Colon (tissue), 2 donors: Measurements from ENCODE around the gene IFNAR1.
"Not testable (repeated sequence)": the region's sequence is repeated elsewhere in the genome, so short reads cannot be mapped to it uniquely, and the experiment has no call there.

Experiments
- FAIRE-seq: peaks from 2 replicates; lab custom pipeline; 2012; peaks lifted over from hg19 to GRCh38; lab: Jason Lieb, UNC
- donor health status: control.
- donor health status: control.

The IFNAR1 gene

DNA sequence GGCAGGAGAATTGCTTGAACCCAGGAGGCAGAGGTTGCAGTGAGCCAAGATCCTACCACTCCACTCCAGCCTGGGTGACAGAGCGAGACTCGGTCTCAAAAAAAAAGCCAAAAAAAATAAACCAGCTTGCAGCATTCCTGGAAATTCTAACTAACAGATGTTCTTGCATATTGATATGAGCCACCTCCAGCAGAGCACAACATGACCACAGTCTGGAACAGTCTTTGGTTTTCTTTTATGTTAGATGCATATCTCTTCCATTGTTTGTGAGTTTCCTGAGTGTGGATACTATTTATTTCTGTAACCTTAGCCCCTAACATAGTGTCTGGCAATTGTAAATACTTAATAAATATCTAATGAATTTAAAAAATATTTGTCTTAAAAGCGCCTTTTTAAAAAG lies 23.9 kb downstream of the IFNAR1 start:
- no peak for FAIRE-seq

DNA sequence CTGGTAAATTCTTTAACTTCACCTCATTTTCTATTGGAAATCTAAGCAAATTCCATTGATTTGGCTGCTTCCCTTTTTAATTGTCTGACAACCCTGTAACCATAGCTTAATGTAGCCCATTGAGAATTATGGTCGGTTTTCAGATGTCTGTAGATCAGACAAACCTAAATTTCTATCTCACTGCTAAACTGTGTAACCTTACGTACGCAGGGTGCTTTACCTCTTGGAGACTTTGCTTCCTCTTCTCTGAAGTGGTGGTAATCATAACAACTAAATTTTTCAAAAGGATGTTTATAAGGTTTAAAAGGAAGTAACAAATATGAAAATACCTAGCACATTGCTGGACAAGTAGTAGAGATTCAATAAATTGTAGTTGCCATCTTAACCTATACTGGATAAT lies 25.9 kb downstream of the IFNAR1 start:
- FAIRE-seq, result no peak

DNA sequence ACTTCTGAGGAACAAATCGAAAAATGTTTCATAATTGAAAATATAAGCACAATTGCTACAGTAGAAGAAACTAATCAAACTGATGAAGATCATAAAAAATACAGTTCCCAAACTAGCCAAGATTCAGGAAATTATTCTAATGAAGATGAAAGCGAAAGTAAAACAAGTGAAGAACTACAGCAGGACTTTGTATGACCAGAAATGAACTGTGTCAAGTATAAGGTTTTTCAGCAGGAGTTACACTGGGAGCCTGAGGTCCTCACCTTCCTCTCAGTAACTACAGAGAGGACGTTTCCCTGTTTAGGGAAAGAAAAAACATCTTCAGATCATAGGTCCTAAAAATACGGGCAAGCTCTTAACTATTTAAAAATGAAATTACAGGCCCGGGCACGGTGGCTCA lies 30.6 kb downstream of the IFNAR1 start:
- FAIRE-seq, result no peak

DNA sequence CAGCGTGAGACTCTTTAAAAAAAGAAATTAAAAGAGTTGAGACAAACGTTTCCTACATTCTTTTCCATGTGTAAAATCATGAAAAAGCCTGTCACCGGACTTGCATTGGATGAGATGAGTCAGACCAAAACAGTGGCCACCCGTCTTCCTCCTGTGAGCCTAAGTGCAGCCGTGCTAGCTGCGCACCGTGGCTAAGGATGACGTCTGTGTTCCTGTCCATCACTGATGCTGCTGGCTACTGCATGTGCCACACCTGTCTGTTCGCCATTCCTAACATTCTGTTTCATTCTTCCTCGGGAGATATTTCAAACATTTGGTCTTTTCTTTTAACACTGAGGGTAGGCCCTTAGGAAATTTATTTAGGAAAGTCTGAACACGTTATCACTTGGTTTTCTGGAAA lies 31.2 kb downstream of the IFNAR1 start:
- FAIRE-seq, result no peak

DNA sequence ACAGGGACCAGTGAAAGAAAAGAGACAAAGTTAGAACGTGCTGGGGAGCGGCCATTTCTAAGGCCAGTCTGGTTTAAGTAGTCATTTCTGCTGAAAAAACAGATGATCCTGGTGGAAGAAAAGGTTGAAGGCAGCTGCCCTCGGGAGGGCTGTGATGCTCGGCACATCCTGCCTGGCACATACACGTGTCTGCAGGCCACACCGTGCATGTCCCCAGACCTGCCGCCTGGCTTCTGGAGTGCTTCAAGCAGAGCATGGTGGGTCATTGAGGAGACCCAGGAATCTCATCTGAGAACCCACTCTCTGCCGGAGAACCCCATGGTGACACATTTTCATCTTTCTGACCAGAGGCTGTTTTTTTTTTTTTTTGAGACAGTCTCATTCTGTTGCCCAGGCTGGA lies 32.4 kb downstream of the IFNAR1 start:
- no peak for FAIRE-seq

DNA sequence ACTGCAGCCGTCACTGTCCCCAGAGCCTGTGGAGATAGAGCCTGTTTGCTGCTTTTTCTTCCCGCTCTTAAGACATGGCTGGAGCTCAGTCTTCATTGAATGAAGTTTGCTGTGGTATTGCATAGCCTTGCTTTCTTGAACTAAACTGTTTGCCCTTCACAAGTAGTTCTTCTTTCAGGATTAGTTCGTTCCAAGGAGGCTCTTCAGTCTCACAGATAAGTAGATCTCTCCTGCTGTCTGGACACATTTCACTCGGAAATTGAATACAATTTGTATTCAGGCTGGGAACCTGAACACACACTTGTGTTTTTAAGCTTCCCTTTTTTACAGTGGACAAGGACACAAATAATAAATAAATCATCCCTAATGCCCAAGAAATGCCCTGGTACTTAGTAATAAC lies 34.7 kb downstream of the IFNAR1 start:
- no peak for FAIRE-seq

DNA sequence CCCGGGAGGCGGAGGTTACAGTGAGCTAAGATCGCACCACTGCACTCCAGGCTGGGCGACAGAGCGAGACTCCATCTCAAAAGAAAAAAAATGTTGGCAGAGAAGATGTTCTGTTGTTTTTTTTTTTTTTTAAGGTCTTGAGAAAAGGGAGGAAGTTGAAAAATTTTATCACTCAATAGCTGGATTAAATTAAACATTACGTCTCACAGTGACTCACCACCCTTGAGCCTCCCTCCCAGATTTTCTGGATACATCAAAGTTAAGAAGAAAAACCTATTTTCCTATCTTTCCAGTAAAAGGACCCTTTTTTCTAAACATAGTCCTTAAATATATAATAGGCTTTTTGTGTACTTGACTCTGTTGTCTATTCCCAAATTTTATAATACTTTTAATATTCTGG lies 35.5 kb downstream of the IFNAR1 start:
- FAIRE-seq, result no peak

DNA sequence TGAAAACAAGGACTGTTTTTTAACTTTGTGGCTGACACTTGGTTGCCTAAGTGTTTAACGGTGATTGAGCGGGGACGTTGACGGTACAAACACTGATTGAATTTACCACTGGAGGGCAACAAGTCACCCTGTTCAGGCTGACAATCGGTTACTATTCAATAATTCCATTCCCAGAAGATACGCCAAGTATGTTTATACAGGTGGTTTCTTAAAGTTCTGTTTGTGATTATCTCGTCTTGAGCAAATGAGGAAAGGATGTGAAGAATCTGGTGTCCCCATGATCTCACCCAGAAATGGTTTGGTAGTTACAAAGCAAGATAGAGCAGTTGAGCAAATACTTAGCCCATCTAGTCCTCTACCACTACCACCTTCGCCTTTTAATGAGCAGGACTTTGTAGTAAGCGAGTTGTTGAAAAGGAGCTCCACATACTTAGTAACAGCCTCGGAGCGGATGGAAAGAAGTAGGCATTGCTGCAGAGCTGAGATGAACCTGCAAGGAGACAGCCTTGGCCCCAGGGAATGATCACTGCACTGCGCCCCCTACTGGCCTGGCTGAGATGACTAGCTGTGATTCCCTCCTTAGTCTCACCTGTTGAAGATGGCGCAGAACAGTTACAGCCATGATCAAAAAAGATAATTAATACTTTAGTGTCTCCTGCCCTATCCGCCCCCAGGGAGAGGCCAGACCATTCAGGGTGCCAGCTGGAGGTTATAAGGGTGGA lies 36.3 kb downstream of the IFNAR1 start:
- FAIRE-seq, result no peak

DNA sequence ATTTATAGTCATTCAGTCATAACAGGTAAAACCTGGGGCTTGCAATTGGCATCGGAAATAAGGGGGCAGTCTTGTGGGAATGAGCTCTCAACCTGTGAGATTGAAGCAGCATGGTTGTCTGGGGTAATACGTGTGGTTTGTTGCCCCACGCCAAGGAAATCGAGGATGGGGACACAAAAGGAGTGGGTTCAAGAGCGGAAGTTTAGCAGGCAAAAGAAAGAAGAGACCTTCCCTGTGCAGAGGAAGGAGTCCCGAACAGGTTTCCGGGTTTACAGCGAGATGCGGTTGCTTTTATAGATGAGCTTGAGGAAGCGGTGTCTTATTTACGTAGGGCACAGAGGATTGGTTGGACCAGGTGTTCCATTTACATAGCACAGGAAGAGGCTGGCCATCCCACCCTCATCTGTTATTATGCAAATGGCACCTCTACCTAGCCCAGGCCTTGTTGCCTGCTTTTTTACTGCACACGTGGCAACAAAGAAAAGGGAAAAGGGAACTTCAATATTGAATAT lies 37.3 kb downstream of the IFNAR1 start:
- no peak for FAIRE-seq

DNA sequence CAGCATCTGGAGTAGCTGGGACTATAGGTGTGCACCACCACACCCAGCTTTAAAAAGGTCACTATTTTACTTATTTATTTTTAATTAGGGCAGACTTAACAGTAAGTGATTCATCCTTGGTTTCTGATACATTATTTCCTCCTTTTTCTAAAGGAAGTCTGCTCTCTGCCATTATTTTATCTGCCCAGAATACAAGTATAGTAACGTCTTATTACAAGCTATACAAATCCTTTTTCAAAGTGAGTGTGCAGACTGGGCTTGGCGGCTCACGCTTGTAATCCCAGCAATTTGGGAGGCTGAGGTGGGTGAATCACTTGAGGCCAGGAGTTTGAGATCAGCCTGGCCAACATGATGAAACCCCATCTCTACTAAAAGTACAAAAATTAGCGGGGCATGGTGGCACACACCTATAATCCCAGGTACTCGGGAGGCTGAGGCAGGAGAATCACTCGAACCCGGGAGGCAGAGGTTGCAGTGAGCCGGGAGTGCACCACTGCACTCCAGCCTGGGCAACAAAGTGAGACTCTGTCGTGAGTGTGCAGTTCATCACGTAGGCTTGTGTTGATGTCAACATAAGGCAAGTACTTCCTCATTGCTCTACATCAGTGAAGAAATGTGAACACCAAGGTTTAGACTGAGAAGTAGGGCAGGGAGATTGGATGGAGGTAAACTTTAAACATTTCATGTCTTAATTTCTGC lies 39.3 kb downstream of the IFNAR1 start:
- not testable (repeated sequence) for FAIRE-seq

DNA sequence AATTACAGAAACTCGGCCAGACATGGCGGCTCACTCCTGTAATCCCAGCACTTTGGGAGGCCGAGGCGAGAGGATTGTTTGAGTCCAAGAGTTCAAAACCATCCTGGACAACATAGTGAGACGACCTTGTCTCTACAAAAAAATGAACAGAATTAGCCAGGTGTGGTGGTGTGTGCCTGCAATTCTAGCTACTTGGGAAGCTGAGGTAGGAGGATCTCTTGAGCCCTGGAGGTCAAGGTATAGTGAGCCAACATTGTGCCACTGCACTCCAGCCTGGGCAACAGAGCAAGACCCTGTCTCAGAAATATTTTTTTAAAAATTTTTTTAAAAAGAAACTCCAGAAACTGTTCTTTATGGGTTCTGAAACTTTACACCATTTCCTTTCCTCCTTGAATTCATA lies 40.1 kb downstream of the IFNAR1 start:
- FAIRE-seq, result no peak

DNA sequence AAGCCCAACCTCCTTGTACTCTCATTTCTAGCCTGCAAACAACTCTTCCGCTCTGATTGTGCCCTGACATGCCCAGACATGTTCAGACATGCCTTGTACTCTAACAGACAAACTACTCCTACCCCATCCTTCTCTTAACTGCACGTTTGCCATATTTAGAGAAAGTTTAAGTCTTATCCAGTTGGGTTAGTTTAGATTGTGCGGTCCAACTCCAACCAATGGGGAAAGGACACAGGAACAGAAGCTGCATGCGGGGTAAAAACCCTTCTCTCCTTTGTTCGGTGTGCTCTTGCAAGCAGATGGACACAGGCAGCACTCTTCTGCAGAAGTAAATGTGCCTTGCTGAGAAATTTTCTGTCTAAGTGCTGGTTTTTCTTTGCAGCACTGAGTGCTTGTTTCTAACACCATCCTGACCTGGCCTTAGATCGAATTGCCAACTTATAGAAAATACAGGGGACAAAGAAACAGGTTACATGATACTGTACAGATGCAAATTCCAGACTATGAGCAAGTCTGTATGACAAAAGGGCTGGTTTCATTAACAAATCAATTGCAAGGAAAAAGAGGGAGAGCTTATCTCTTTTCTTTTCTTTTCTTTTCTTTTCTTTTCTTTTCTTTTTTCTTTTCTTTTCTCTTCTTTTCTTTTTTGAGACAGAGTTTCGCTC lies 42.7 kb downstream of the IFNAR1 start:
- FAIRE-seq, result no peak

DNA sequence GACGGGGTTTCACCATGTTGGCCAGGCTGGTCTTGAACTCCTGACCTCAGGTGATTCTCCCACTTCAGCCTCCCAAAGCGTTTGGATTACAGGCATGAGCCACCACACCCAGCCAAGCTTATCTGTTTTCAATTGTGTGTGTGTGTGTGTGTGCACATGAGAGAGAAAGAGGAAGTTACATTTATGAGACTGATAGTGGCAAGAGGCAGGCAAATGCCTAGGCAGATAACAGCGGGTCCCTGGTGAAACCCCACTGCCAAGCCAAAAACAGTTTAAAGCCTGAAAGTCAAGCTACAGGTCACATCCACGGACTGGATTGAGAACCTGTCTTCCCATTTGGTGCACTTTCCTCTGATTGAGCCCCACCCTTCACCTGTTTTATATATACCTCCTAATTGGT lies 43.4 kb downstream of the IFNAR1 start:
- no peak for FAIRE-seq

DNA sequence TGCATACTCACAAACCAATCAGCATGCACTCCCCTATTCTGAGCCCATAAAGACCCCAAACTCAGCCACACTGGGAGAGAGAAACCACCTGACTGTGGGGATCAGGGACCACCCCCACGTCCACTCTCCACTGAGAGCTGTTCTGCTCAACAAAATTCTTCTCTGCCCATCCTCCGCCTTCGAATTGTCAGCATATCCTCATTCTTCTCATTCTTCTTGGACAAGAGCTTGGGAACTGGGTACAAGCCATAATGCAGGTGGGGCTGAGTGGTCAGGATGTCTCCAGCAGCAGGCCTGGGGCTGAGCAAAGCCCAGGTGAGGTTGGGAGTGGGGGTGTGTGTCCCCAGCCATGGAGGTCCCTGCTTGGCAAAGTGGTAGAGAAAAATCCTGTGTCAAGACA lies 43.8 kb downstream of the IFNAR1 start:
- no peak for FAIRE-seq

DNA sequence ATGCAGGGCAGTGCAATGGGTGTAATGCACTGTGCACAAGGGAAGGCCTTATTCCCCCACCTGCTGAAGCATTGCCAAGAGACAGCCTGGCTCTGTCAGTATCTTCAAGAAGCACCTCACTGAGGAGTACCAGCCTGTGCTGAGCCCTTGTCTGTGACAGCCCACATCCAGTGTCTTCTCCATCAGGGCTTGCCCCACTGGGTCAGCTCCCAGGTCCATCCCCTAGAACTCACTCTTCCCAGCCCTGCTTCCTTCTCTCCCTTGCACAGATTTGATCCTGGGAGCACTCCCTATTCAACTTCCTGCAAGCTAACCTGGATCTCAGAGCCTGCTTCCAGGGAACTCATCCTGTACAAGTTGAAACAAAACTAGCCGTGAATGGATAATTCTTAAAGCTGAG lies 44.8 kb downstream of the IFNAR1 start:
- no peak for FAIRE-seq

DNA sequence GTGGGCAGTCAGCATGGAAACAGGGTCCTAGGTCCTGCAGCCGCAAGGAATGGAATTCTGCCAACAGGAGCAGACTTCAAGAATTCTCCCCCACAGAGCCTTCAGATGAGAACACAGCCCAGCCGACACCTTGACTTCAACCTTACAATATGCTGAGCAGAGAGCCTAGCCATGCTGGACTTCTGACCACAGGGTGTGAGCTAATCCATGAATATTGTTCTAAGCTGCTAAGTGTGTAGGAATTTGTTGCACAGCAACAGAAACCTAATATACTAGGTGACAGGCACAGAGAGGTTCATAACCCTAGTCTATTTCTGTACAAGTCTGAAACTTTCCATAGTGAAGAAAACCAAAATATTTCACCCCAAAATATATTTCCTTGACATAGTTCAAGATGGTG lies 45.5 kb downstream of the IFNAR1 start:
- FAIRE-seq, result no peak

DNA sequence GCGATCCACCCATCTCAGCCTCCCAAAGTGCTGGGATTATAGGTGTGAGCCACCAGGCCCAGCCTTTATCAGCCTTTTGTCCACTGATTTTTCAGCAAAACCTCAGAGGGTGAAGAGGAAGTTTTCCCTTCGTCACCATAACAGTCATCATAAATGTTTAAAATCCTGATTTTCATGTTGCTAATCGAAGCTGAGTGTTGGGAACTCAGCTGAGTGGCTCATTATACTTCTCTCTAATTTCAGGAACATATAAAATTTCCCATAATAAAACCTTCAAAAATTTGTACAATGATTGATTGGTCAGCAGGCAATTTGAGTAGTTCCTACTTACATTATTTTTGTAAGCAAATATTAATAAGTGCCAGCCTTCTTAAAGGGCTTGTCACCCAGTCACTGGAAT lies 46.6 kb downstream of the IFNAR1 start:
- no peak for FAIRE-seq

DNA sequence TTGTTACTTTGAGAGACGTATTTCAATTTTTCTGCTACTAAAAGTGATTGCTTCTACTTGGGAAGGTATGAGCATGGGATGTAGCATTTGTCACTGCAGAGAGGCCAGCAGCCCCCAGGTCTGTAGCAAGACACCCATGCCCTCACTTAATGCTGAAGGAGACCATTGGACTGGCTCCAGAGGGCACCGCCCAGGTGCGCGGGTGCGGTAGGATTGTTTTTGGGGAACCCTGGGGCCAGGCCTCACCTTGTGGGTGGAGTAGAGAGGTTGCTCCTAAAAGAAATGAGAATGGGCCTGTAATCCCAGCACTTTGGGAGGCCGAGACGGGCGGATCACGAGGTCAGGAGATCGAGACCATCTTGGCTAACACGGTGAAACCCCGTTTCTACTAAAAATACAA lies 47.8 kb downstream of the IFNAR1 start:
- FAIRE-seq, result no peak

DNA sequence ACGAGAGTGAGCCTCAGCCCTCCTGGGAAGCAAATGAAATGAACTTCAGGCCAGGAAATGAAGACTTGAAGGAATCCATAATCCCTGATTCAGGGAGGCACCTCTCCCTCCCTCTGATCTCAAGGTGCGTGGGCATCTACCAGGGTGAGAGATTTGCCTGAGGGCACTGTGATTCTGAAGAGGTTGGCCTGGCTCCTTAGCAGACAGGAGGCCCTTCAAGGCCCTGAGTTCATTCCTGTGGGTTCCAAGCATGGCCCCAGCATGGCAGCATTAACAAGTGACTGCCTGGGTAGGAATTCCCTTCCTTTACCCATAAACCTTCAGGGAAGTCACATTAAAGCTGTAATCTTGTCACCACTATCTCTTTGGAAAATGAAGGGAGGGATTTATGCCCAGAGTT lies 48.7 kb downstream of the IFNAR1 start:
- FAIRE-seq, result no peak

DNA sequence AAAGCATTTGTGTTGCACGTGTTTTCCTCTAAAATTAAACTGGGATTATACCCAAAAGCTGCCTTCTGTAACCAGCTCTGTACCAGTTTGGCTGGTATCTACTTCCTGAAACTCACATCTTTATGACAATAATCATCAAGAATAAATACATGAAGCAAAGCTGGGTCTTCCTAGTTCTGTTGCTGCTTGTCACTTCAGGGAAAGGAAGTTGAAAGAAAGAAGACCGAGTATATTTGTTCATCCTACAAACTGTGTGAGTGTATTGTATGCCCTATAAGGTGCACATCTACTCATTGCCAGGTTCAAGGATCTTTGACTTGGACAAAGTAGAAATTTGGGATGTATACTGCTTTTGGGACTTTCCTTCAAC lies 49.3 kb downstream of the IFNAR1 start:
- no peak for FAIRE-seq

DNA sequence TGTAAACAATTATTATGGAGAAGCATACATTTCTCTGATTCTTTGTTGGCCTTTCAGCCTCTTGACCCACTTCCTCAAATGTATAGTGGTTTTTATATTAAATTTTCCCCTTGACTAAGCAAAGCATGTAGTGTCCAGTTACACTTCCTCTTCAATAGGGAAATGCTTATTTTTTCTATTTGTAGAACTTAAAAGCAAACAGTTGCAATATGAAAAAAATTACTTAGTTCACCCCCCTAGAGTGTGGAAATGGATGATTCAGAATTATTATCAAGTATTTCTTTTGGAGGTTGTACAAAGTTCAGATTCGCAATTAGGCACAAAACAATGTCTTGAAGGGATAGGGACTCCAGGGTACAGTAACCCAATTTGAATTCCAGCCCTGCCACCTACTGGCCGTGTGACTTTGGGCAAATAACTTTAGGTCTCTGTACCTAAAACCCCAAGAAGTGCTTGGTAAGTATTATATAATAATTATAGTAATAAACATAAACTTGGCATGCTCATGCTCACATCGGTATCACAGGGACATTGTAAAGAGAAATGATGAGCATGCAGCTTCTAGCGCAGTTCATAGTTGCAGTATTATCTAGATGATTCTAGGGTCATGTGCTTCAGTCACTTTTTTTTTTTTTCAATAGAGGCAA lies 49.8 kb downstream of the IFNAR1 start:
- FAIRE-seq, result no peak

DNA sequence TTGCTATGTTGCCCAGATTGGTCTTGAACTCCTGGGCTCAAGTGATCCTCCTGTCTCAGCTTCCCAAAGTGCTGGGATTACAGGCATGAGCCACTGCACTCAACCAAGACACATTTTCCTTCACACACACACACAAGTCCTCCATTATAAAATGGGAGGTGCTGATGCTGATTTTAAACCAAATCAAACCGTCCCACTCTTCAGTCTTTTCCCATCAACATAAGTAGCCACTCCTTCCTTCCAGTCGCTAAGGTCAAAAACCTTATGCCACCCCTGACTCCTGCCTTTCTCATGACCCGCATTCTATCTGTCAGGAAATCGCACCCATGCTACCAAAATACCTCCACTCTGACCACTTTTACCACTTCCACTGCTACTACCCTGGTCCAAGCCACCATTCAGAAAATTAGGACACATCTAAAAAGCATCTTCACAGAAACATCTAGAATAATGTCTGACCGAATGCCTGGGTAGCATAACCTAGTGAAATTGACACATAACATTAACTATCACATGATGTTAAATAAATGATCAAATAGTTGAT lies 50.4 kb downstream of the IFNAR1 start:
- FAIRE-seq, result no peak
